T-helper 2 cell treated with Interferon-gamma antibody and Interleukin-4, amounts not matched to agents 100 ng/mL and 5 ng/mL, for 36 hours (primary cell): Measurements from ENCODE around the gene PDPN. TPM values are rescaled to one million over a fixed set of nuclear protein-coding genes. Genes with fewer than 3 reads are reported as not detected.

ENCODE experiments used
- intact Hi-C: fragments of 100-400 bp; cut with micrococcal nuclease; formaldehyde crosslinking; loops from one replicate; pipeline ENCODE4 v1.15.1; 2023
- total RNA-seq: library from RNA; stranded (reverse); gene quantifications from 2 replicates; pipeline ENCODE4 v1.2.3, GENCODE V29; 2022

PDPN gene
- total RNA-seq, 1 donor from 2014 or later: not detected

DNA sequence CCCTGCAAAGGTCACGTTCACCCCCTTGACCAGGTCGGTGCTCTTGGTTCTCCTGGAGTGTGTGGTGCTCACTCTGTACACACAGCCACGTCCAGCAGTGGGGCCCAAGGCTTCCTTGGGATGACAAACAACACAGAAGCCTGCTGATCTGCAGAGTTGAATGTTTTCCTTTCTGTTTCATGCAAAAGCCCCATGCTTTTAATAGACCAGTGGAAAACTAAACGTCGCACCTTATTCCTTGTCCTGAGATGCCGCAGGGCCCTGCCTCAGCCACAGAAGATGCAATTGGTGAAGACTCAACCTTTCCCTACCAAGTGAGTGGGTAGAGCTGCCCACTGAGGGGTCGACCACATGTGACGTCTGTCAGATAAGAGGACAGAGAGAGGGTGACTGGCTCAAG lies 5.8 kb upstream of the PDPN start:
- intact Hi-C loops: no loop called here

DNA sequence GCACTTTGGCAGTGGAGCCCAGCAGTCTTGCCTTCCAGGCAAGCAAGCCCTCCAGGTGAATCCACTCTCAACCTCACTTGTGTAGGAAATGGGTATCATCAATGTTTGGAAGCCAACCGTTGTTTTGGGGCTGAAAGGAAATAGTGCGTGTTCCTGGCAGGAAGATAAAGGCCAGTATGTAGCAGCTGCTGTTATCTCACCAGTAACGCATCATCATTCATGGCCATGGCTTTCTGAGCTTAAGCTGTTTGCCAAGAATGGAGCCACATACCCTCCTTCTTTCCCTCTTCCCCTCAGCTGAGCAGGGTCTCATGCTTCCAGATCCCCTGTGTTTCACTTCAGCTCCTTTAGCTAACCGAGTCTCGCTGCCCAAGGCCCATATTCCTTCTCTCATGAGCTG lies 2.2 kb upstream of the PDPN start:
- intact Hi-C loops: no loop called here

- intact Hi-C loops: no loop called here
Measured at GRCh38 chr1:13582713-13583443, 754 bp upstream of the PDPN start.

GRCh38 chr1:13583966-13584791 lies 547 bp downstream of the PDPN start:
- intact Hi-C loops: no loop called here

DNA sequence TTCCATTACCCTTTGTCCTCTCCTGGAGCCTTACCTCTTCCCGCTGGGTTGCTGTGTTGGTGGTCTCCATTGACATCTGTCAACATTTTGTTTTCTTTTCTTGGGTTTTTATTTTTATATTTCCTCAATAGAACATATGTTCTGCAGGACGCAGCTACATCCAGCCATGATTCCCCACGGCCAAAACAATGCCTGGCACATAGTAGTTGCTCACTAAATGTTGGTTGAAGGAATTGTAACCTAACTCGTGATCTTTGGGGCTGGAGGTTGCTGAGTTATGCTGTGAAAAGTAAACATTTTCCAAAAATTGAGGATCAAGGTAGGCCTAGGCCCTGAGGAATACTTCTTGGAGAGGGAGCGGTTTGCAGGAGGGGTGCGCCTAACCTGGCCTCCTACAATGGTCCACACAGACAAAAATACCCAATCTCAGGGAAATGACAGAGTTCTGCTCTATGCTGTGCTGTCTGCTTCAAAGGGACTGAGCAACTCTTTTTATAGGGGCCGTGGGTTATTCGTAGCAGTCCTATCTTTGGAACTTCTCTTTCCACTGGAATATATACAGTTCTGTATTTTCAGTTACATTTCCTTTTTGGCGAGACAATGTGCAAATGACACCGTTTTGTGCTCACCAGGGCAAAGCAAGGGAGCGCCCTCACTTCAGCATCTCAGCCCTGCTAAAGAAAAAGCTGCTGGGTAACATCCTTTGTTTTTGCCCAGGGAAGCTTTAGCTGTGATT lies 1.4 kb downstream of the PDPN start:
- intact Hi-C loops: no loop called here

DNA sequence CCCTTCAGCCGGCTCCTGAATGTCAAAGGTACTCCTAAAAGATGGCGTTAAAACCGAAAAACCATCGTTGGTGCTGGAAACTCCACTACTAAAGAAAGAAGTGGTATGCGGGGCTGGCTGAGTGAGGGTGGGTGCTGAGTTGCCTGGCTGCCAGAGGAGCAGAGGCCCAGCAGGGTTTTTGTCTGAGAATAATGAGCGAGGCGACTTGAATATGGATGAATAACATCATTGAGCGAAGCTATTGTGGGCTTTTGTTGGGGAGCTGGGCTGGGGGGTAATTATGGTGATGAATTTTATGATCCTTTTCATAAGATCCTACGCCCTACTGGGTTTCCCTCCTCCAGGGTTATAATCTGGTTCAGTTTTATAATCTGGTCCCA lies 2.0 kb downstream of the PDPN start:
- intact Hi-C loops: no loop called here

GRCh38 chr1:13586001-13586400 lies 2.4 kb downstream of the PDPN start:
- intact Hi-C loops: no loop called here

- intact Hi-C loops: no loop called here
Measured at GRCh38 chr1:13587256-13588030, 3.8 kb downstream of the PDPN start.

GRCh38 chr1:13588946-13589796 lies 5.5 kb downstream of the PDPN start:
- intact Hi-C loops: no loop called here

DNA sequence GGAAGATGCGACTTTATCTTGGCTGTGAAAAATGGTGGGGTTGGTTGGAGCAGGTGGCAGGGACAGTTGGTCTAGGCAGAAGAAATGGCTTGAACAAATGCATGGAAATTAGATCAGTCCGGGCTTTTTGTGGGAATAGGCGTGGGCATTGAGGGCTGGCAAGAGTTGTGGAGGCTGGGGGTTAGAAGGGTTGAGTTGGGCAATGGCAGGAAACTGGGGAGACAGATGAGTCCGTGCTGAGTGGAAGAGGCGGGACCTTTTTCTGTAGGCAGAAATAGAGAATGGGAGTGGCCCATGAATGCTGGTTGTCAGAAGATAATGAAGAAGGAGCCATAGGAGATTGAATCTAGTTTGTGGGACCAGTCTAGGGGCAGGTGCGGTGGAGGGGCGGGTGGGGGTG lies 6.9 kb downstream of the PDPN start:
- intact Hi-C loops: no loop called here

DNA sequence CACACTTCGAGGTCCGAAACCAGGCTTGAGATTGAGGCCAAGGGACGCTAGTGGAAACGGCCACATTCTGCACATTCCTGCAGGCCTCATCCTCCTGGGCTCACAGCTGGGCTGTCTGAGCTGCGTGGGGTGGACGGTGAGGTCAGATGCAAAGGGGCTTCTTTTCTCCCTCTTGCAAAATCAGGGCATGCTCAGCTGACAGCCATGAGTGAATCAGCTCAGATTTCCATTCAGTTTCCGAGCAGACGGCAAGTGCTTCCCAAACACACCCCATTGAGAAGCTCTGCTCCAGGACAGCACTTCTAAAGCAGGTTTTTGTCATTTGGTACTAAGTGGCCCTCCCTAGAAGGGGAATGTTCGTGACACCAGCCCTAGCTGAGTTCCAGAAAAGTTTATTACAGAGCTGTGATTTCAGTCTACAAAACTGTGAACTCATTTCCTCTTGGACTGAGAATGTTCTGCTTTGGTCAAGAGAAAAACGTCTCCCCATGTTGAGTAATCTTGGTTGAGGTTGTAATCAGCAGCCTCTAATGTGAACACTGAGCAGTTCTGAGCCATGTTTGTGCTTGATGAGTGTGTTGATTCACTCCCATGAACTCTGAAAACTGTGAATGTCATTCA lies 10.0 kb downstream of the PDPN start:
- intact Hi-C loops: no loop called here

- intact Hi-C loops: no loop called here
Measured at GRCh38 chr1:13595411-13595810, 11.8 kb downstream of the PDPN start.

DNA sequence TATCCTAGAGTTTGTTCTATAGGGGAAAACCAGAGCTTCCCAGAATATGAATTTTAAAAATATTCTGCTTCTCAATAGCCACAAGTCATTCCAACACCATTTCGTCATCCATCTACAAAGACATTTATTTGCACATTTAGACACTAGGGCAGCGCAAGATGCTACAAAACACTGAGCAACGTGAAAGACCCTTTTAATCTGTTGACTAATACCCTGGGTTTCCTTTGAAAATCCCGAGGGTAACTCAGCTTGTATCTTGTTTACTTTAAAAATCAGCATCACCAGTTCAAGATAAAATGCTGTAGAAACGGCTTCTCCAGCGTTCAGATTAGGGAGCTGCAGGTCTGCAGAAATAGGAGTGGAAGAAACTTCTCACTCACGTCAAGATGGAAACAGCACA lies 13.5 kb downstream of the PDPN start:
- intact Hi-C loops: no loop called here

- intact Hi-C loops: no loop called here
Measured at GRCh38 chr1:13600762-13601453, 17.3 kb downstream of the PDPN start.

- intact Hi-C loops: no loop called here
Measured at GRCh38 chr1:13604176-13604575, 20.5 kb downstream of the PDPN start.

DNA sequence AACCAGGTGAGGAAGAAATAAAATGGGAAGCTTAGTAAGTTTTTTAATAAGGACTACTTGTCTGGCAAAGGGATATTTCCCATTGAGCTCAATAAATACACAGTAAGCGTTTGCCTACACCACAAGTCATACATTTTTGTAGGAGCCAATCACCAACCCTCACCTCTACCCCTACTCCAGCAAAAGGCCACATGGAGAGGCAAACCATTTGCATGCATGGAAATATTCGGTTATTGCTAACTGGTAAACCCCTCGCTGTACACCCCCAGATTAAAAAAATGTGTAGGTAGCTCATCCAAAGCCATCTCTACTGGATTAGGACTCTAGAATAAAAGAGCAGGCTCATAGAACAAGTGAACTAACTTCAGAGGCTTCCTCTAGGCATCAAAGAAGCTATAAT lies 21.1 kb downstream of the PDPN start:
- intact Hi-C loops: no loop called here

- intact Hi-C loops: no loop called here
Measured at GRCh38 chr1:13605159-13605558, 21.5 kb downstream of the PDPN start.

- intact Hi-C loops: no loop called here
Measured at GRCh38 chr1:13607002-13607401, 23.4 kb downstream of the PDPN start.

DNA sequence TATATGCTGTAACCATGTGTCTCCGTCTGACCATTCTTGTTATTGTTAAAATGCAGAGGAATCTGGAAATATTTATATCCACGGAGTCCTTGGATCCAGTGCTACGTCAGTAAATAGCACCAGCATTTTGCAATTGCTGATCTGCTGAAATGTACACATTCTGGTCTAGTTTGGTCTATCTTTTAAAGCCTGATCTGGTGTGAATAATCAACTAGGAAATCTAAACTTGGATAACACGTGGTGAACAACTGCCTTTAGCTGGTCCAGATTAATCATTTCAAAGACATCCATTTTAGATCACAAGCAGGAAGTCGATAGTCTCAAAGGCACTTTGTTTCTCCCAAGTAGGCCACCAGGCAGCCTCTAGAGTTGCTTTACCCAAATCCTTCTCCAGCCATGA lies 32.6 kb downstream of the PDPN start:
- intact Hi-C loops: no loop called here
